Activated CD4-positive, CD25-positive, alpha-beta regulatory T cell treated with anti-CD3 and anti-CD28 coated beads, Interleukin-2, amount 50 U/mL, for 16 hours (primary cell): ENCODE data around the gene SPATA32.
A peak's percentile ranks its signal among the peaks of the same experiment; 100 is the strongest.
"Not testable (repeated sequence)": the region's sequence is repeated elsewhere in the genome, so short reads cannot be mapped to it uniquely, and the experiment has no call there.

Experiments used
- DNase-seq: peaks from one replicate; pipeline ENCODE4 v3.0.0-alpha.2; 2020; ENCODE audit warnings: low read depth, low spot score

SPATA32 gene

DNA sequence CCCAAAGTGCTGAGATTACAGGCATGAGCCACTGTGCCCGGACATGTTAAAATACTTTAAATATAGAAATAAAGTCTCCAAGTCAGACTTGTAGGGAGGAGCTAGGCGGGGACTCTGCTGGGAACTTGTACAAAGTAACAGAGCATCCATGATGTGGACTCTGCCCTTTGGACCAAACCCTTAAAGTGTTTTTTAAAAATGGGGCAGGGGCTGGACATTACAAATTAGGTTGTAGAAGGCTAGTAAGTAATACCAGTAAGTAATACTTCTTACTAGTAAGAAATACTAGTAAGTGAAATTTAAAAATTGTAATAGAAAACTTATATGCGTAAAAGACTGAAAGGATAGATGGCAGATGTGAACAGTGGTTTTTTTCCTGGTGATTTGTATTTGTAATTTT is 9.7 kb upstream of the SPATA32 start:
- no peak for DNase-seq

- DNase-seq, result no peak
These were observed 9.0 kb upstream of the SPATA32 start for GRCh38 chr17:45270828-45271418.

DNA sequence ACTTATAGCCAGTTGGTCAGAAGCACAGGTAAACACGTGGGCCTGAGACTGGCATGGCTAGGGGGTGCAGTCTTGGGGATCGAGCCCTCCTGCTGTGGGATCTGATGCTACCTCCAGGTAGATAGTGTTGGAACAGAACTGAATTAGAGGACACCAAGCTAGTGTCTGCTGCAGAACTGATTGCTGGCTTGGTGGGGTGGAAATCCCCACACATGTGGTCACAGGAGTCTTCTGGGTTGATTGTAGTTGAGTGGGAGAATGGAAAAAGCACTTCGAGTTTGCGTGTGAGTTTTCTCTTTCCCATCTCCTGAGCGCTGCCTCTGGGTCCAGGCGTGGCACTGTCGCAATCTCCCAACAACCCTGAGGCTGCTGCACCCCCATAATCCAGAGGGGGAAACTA is 8.0 kb upstream of the SPATA32 start:
- DNase-seq, result no peak

GRCh38 chr17:45267436-45268055 is 5.7 kb upstream of the SPATA32 start:
- no peak for DNase-seq

- DNase-seq, result no peak
These were observed 4.6 kb upstream of the SPATA32 start for GRCh38 chr17:45266372-45266926.

DNA sequence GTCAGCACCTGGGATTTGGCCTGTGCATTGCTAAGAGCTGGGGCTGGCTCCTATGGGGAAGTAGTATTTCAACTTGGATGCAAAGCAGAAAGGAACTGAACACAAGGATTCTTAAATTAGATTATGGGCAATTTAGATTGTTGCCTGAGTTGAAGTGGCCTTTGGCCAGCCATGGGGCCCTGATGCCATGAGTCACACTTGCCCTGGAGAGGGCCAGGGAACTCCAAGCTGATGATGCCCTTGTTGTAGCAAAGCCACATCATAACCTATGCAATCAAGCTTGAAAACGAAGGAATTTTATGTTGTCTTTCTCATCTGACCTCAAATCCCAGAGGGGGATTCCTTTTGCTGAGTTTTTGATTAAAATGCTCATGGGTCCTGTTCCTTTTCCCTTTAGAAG is 3.9 kb upstream of the SPATA32 start:
- no peak for DNase-seq

GRCh38 chr17:45264988-45265387 is 3.1 kb upstream of the SPATA32 start:
- no peak for DNase-seq

GRCh38 chr17:45264430-45264829 is 2.5 kb upstream of the SPATA32 start:
- no peak for DNase-seq

DNA sequence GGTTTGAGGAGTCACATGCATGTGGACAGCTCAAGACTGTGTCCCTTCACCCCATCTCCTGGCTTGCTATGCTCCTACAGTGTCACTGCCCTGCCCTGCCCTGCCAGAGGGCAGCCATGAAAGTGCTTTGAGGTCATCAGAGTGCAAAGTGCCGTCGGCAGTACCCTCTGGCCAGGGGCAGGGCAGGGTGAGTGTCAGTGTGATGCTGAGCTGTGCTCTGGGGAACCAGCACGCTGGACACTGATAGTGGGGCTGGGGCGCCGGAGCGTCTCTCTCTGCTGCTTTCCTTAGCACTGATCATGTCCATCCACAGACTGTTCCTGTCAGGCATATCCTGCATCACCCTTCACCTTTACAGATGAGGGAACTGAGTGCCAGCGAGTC is 1.6 kb upstream of the SPATA32 start:
- DNase-seq, result no peak

DNA sequence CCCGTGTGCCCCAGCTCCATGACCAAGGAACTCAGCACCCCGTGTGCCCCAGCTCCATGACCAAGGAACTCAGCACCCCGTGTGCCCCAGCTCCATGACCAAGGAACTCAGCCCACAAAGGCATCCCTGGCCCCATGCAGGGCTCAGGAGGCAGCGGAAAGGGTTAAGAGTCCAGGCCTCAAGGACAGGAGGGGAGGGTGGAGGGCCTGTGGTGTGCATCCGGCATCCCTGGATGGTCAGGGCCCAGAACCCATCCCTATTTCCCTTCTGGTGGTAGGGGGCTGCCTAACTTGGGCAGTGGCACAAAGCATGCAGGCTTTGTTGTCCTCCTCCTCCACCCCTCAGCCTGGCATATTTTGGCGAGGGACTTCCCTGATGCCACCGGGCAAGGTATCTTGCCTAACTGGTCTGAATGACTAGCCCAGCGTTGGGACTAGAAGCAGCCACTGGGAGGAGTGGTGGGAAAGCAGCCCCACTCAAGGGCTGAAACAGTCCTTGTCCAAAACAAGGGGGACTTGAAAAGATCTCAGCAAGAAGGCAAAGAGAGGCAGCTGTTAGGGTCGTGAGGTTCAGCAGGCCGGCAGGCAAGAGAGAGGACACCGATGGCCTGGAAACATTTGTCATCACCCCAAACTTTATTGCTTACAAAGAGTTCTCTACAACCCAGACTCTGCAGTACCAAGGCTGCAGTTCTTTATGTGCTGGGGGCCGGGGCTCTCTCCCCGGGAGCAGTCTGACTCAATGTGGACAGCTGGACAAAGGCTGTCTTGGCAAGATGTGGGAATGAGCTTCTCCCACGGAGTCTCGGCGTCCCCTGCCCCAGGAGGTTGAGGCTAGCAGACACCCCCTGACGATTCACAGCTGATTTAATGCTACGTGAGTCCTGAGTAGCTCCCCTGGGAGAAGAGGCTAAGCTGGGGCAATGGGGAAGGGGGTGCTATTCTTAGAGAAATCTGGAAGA is 902 bp upstream of the SPATA32 start:
- no peak for DNase-seq

GRCh38 chr17:45260204-45260783 is 1.6 kb downstream of the SPATA32 start:
- DNase-seq, result no peak

- no peak for DNase-seq
These were observed 2.9 kb downstream of the SPATA32 start for GRCh38 chr17:45258981-45259380.

DNA sequence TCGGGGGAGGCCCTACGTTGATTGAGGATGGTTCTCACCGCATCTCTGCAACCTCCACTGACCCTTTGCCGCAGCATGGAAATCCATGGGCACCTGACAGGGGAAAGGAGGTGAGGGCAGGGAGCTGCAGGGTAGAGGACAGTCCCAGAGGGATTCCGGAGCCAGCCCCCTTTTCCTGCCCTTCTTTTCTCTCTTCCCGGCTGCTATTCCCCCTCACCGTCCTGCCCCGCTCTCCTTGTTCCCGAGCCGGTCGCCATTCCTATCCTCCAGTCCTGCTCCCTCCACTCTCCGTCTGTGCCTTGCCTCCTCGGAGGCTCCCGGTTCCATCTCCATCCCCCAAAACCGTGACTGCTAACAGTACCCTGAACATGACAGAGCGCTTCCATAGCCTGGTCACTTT is 4.8 kb downstream of the SPATA32 start:
- no peak for DNase-seq

GRCh38 chr17:45256114-45256966 is 5.6 kb downstream of the SPATA32 start:
- no peak for DNase-seq

GRCh38 chr17:45255358-45255757 is 6.5 kb downstream of the SPATA32 start:
- no peak for DNase-seq

GRCh38 chr17:45253879-45254278 is 8.0 kb downstream of the SPATA32 start:
- no peak for DNase-seq

GRCh38 chr17:45253237-45253636 is 8.7 kb downstream of the SPATA32 start:
- DNase-seq, result not testable (repeated sequence)

GRCh38 chr17:45251931-45252330 is 10.0 kb downstream of the SPATA32 start:
- no peak for DNase-seq

- DNase-seq, result peak; percentile 65
These were observed 13.5 kb downstream of the SPATA32 start for GRCh38 chr17:45248132-45248957.
